ENCODE measurements around the gene MYO5C. TPM values are rescaled to one million over a fixed set of nuclear protein-coding genes. Genes with fewer than 3 reads are reported as not detected.

MYO5C gene
- total and polyA plus RNA-seq, 2 of the 8 experiments (the other 6 are each of a cell fraction or from before 2014, with no cell fraction given) = 8.2 to 26.7 TPM

DNA sequence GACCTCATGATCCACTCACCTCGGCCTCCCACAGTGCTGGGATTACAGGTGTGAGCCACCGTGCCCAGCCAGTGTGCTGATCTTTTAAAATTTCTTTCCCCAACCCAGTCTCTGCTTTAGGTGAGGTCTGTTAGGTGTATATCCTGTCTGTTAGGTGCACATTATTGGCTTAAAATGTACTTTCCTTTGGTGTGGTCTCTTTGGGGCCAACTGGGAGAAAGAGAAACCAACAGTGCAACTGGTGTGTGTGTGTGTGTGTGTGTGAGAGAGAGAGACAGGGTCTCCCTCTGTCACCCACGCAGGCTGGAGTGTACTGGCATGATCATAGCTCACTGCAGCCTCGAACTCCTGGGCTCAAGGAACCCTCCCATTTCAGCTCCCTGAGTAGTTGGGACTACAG is 54.1 kb downstream of the MYO5C start:
- CTCF ChIA-PET (ENCODE audit: partially characterized antibody) = interaction anchor here (1.0 to 3.1 kb wide), 4 partner anchors 14 to 39 kb away, joined by 4 to 23 read pairs (median 5); no protein-coding TSS in a partner anchor
- no peak overlapping the region for H2BK20ac ChIP-seq (ENCODE audit: low read length)

More for the DNA sequence above, 54.1 kb downstream of the MYO5C start:
- Histone ChIP-seq H3K27ac (ENCODE audit: low read depth, low read length) (no peak overlapping the region), H3K4me3 (ENCODE audit: extremely low read depth in 1 of 4, insufficient read depth in 2 of 4, low read depth in 3 of 4, low read length in 4 of 4) (no peak overlapping the region), H3K79me2 (ENCODE audit: control insufficient read depth in 1 of 2, insufficient read depth in 2 of 2, low read length in 2 of 2) (no peaks in the 10 kb centered on the region), H2BK5ac (ENCODE audit: low read depth, low read length) (no peak overlapping the region), H3K14ac (ENCODE audit: insufficient read length) (no peak overlapping the region), H2AK5ac (ENCODE audit: low read depth, low read length) (no peak overlapping the region), H3K27me3 (replicated peaks in 1 of 4; ENCODE audit: control insufficient read depth in 3 of 4, extremely low read depth in 1 of 4, insufficient read depth in 3 of 4, low read length in 3 of 4) (no peaks in the 10 kb centered on the region), H3K23me2 (ENCODE audit: low read depth, low read length) (no peaks in the 10 kb centered on the region), H2BK120ac (replicated peaks; ENCODE audit: low read depth, low read length) (no peak overlapping the region), H2BK15ac (ENCODE audit: low read length) (no peak overlapping the region), H4K91ac (replicated peaks; ENCODE audit: insufficient read length, low read length) (no peak overlapping the region), H3K4me1 (replicated peaks in 1 of 4; ENCODE audit: control insufficient read depth in 3 of 4, insufficient read depth in 4 of 4, low read length in 3 of 4) (no peaks in the 10 kb centered on the region), H3K4ac (replicated peaks; ENCODE audit: insufficient read length, low read depth, low read length) (no peak overlapping the region), H3K4me2 (ENCODE audit: insufficient read depth in 1 of 2, low read depth in 2 of 2, low read length in 2 of 2) (no peak overlapping the region), H3K56ac (replicated peaks; ENCODE audit: insufficient read length, low read depth, low read length) (no peak overlapping the region), H3K18ac (ENCODE audit: extremely low read depth, low read length) (no peak overlapping the region), H3K23ac (ENCODE audit: insufficient read length) (no peak overlapping the region), H4K8ac (ENCODE audit: extremely low read depth, insufficient read depth, low read length) (no peak overlapping the region; the same call in 1 of the 2 replicates), H4K20me1 (replicated peaks in 1 of 2; ENCODE audit: control insufficient read depth in 1 of 2, insufficient read depth in 2 of 2, low read length in 2 of 2) (peaks cover 0 to 2% of the 10 kb centered on the region in 2 experiments), H2BK12ac (ENCODE audit: low read depth, low read length) (no peak overlapping the region), H4K5ac (ENCODE audit: insufficient read length, low read depth, low read length) (no peak overlapping the region), H3K79me1 (ENCODE audit: low read depth, low read length) (no peaks in the 10 kb centered on the region), H2AFZ (ENCODE audit: low read length) (no peak overlapping the region), H3K9me3 (ENCODE audit: insufficient read depth in 2 of 2, low read depth in 1 of 2, low read length in 1 of 2) (no peaks in the 10 kb centered on the region), H3K36me3 (ENCODE audit: control insufficient read depth in 2 of 4, insufficient read depth in 4 of 4, low read length in 3 of 4) (peaks cover 17 to 61% (median 40%) of the 10 kb centered on the region in 4 experiments; a peak in 6 of 8 replicates), H3K9ac (replicated peaks in 1 of 4; ENCODE audit: extremely low read depth in 1 of 4, low read depth in 3 of 4, low read length in 3 of 4) (no peak overlapping the region)
- 100% methylated on average over 4 of the region's 4 CpGs; no CpG with 5 or more reads in 1 of the 2 experiments for WGBS, 2 experiments (ENCODE audit: extremely low coverage in 1 of 2, insufficient coverage in 1 of 2, insufficient read length in 1 of 2, insufficient replicate concordance in 2 of 2, low coverage in 1 of 2, low lambda C conversion rate in 2 of 2, missing lambda C conversion rate in 1 of 2)
- FAIRE-seq = no peak
- POLR2A ChIA-PET (ENCODE audit: partially characterized antibody) = interaction anchor here (0.6 kb wide), 1 partner anchor 20 kb away, joined by 3 read pairs; no protein-coding TSS in a partner anchor
- DNase-seq (ENCODE audit: low read depth in 1 of 2, low spot score in 2 of 2) = no peak

Measured in H1 (cell line).